ENCODE measurements around the gene SEPTIN14. TPM values are rescaled to one million over a fixed set of nuclear protein-coding genes. Genes with fewer than 3 reads are reported as not detected.

The SEPTIN14 gene
- total and polyA plus RNA-seq, 2 experiments from 2014 or later: not detected

DNA sequence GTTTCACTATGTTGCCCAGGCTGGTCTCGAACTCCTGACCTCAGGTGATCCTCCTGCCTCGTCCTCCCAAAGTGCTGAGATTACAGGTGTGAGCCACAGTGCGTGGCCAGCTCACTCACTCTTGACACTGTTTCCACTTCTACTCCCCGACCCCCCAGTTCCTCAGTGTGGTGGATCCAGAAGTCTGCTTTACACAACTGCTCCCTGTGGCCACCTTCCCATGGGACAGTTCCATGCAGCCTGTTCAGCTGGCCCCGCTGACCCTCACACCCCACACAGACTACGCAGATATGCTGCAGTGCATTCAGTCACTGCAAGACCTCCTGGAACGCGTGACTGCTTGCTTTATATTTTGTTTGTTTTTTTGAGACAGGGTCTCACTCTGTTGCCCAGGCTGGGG, 86.4 kb downstream of the SEPTIN14 start:
- no peak overlapping the region for H3K27ac ChIP-seq (ENCODE audit: low read depth)
- no peaks in the 10 kb centered on the region for H3K9me2 ChIP-seq (ENCODE audit: insufficient read depth)
- DNase-seq (ENCODE audit: low spot score): no peak
- no peak overlapping the region for H2AFZ ChIP-seq
- peaks cover 65% of the 10 kb centered on the region for H3K9me3 Mint-ChIP-seq
- no peak overlapping the region for H3K27ac Mint-ChIP-seq
- no peak for ATAC-seq
- H3K36me3 ChIP-seq (ENCODE audit: insufficient read depth): no peaks in the 10 kb centered on the region
- no peaks in the 10 kb centered on the region for H4K20me1 ChIP-seq (replicated peaks; ENCODE audit: insufficient read depth)
- no peak overlapping the region for H3K4me3 Mint-ChIP-seq
- peaks cover 9% of the 10 kb centered on the region for H3K4me1 ChIP-seq (ENCODE audit: insufficient read depth)
- no peak overlapping the region for H3K4me3 ChIP-seq
- H3K27me3 Mint-ChIP-seq (ENCODE audit: insufficient read depth, low read depth, poor library complexity): peaks cover 3% of the 10 kb centered on the region
- H3K79me2 ChIP-seq (replicated peaks; ENCODE audit: insufficient read depth): no peaks in the 10 kb centered on the region
- no peaks in the 10 kb centered on the region for H3K27me3 ChIP-seq (ENCODE audit: insufficient read depth)
- H3K4me2 ChIP-seq: no peak overlapping the region
- H3K4me1 Mint-ChIP-seq: 0 out of 3 replicates have a peak, but pooled peaks cover 3% of the 10 kb centered on the region
- no peaks in the 10 kb centered on the region for H3F3A ChIP-seq (replicated peaks; ENCODE audit: low read depth)
- H3K36me3 Mint-ChIP-seq (ENCODE audit: low read depth): peaks cover 18% of the 10 kb centered on the region
- no peak for TF ChIP-seq STAT1 (IDR thresholded peaks at IDR 0.05; ENCODE audit: unreplicated experiment)
- no peak for TF ChIP-seq POLR2AphosphoS5 (IDR thresholded peaks at IDR 0.05; ENCODE audit: low read depth)
- no peak for TF ChIP-seq NANOG (IDR thresholded peaks at IDR 0.05; ENCODE audit: borderline replicate concordance)
- TF ChIP-seq, protein P1, sequence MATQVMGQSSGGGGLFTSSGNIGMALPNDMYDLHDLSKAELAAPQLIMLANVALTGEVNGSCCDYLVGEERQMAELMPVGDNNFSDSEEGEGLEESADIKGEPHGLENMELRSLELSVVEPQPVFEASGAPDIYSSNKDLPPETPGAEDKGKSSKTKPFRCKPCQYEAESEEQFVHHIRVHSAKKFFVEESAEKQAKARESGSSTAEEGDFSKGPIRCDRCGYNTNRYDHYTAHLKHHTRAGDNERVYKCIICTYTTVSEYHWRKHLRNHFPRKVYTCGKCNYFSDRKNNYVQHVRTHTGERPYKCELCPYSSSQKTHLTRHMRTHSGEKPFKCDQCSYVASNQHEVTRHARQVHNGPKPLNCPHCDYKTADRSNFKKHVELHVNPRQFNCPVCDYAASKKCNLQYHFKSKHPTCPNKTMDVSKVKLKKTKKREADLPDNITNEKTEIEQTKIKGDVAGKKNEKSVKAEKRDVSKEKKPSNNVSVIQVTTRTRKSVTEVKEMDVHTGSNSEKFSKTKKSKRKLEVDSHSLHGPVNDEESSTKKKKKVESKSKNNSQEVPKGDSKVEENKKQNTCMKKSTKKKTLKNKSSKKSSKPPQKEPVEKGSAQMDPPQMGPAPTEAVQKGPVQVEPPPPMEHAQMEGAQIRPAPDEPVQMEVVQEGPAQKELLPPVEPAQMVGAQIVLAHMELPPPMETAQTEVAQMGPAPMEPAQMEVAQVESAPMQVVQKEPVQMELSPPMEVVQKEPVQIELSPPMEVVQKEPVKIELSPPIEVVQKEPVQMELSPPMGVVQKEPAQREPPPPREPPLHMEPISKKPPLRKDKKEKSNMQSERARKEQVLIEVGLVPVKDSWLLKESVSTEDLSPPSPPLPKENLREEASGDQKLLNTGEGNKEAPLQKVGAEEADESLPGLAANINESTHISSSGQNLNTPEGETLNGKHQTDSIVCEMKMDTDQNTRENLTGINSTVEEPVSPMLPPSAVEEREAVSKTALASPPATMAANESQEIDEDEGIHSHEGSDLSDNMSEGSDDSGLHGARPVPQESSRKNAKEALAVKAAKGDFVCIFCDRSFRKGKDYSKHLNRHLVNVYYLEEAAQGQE (IDR thresholded peaks at IDR 0.05; ENCODE audit: unreplicated experiment): no peak
- TF ChIP-seq ZNF462 (CRISPR knock-in tag; IDR thresholded peaks at IDR 0.05): no peak
- TF ChIP-seq, protein P2, sequence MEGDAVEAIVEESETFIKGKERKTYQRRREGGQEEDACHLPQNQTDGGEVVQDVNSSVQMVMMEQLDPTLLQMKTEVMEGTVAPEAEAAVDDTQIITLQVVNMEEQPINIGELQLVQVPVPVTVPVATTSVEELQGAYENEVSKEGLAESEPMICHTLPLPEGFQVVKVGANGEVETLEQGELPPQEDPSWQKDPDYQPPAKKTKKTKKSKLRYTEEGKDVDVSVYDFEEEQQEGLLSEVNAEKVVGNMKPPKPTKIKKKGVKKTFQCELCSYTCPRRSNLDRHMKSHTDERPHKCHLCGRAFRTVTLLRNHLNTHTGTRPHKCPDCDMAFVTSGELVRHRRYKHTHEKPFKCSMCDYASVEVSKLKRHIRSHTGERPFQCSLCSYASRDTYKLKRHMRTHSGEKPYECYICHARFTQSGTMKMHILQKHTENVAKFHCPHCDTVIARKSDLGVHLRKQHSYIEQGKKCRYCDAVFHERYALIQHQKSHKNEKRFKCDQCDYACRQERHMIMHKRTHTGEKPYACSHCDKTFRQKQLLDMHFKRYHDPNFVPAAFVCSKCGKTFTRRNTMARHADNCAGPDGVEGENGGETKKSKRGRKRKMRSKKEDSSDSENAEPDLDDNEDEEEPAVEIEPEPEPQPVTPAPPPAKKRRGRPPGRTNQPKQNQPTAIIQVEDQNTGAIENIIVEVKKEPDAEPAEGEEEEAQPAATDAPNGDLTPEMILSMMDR (conservative IDR thresholded peaks at IDR 0.05; ENCODE audit: low read depth in 2 of 2): no peak
- TF ChIP-seq CREB1 (CRISPR knock-in tag; IDR thresholded peaks at IDR 0.05; ENCODE audit: low read depth): no peak
- no peak for TF ChIP-seq ZNF331 (CRISPR knock-in tag; IDR thresholded peaks at IDR 0.05; ENCODE audit: low read depth)
- TF ChIP-seq ETS1 (IDR thresholded peaks at IDR 0.05): no peak
- no peak for TF ChIP-seq JUNB (IDR thresholded peaks at IDR 0.05; ENCODE audit: unreplicated experiment)
- no peak for TF ChIP-seq ZNF114 (CRISPR knock-in tag; IDR thresholded peaks at IDR 0.05)
- TF ChIP-seq EZH2phosphoT487 (IDR thresholded peaks at IDR 0.05; ENCODE audit: unreplicated experiment): no peak
